ENCODE data around the gene NR1D1. TPM values are rescaled to one million over a fixed set of nuclear protein-coding genes. Genes with fewer than 3 reads are reported as not detected.

Gene NR1D1
- total and polyA plus RNA-seq, 2 of the 13 experiments (the other 11 are each of a cell fraction or from before 2014, with no cell fraction given), result 2.1 to 2.7 TPM

GRCh38 chr17:40122999-40123810, 22.8 kb upstream of the NR1D1 start (continued):
- TF ChIP-seq ZNF574 (CRISPR knock-in tag; IDR thresholded peaks at IDR 0.05) (peak; percentile 19; the same call in 1 of the 2 replicates), IKZF5 (CRISPR knock-in tag; IDR thresholded peaks at IDR 0.05) (no peak), ZNF30 (CRISPR knock-in tag; IDR thresholded peaks at IDR 0.05) (no peak), CENPT (CRISPR knock-in tag; IDR thresholded peaks at IDR 0.05; ENCODE audit: low read depth) (no peak; the same call in 1 of the 2 replicates), ZFP62 (CRISPR knock-in tag; IDR thresholded peaks at IDR 0.05) (no peak), FOXM1 (CRISPR knock-in tag; IDR thresholded peaks at IDR 0.05) (no peak), ZNF350 (CRISPR knock-in tag; IDR thresholded peaks at IDR 0.05; ENCODE audit: borderline replicate concordance, low read depth) (0 out of 2 replicates have a peak, but pooled peaks have one; percentile 28), ZFYVE20 (CRISPR knock-in tag; IDR thresholded peaks at IDR 0.05; ENCODE audit: borderline replicate concordance, low read depth) (no peak), AHDC1 (CRISPR knock-in tag; IDR thresholded peaks at IDR 0.05; ENCODE audit: borderline replicate concordance) (no peak), ZBTB7A (CRISPR knock-in tag; IDR thresholded peaks at IDR 0.05) (0 out of 2 replicates have a peak, but pooled peaks have one; percentile 43), SIX4 (CRISPR knock-in tag; IDR thresholded peaks at IDR 0.05) (no peak; the same call in 1 of the 2 replicates), FOXO1 (CRISPR knock-in tag; IDR thresholded peaks at IDR 0.05) (no peak), POLR2AphosphoS2 (IDR thresholded peaks at IDR 0.05; ENCODE audit: low read depth, low read length) (no peak), FLYWCH1 (CRISPR knock-in tag; IDR thresholded peaks at IDR 0.05) (no peak), RARA (CRISPR knock-in tag; IDR thresholded peaks at IDR 0.05) (no peak; the same call in 1 of the 2 replicates), ZNF841 (CRISPR knock-in tag; IDR thresholded peaks at IDR 0.05; ENCODE audit: borderline replicate concordance) (no peak), ZZZ3 (CRISPR knock-in tag; IDR thresholded peaks at IDR 0.05; ENCODE audit: borderline replicate concordance) (no peak), ATF2 (CRISPR knock-in tag; IDR thresholded peaks at IDR 0.05) (no peak)
